K562 (cell line): Measurements from ENCODE around the gene E2F3.

Experiments
- FOS ChIP-seq: IDR thresholded peaks from 3 replicates; pipeline ENCODE4 v1.6.1; 2011; ENCODE audit not compliant: insufficient read length; ENCODE audit errors: extremely low read depth
- FOSL1 ChIP-seq: fragments of 200-800 bp; sonication (Bioruptor generic); conservative IDR thresholded peaks from 2 replicates; pipeline ENCODE4 v1.6.1; 2016; ENCODE audit warnings: missing genetic modification characterization, missing compliant biosample characterization
- FOXP1 ChIP-seq: sonication (generic); formaldehyde crosslinking; IDR thresholded peaks from 2 replicates; pipeline ENCODE4 v1.8.0; 2022; ENCODE audit warnings: mild to moderate bottlenecking, missing genetic modification reagents
- GATA2 ChIP-seq: sonication (generic); formaldehyde crosslinking; IDR thresholded peaks from 2 replicates; pipeline ENCODE4 v1.4.0; 2020; ENCODE audit warnings: mild to moderate bottlenecking, missing genetic modification reagents
- HMG20B ChIP-seq: fragments of 250-450 bp; sonication (Bioruptor Pico); IDR thresholded peaks from 2 replicates; pipeline ENCODE4 v1.5.0; 2021; ENCODE audit warnings: mild to moderate bottlenecking
- NFE2L1 ChIP-seq: fragments of 450-650 bp; IDR thresholded peaks from 2 replicates; pipeline ENCODE4 v1.6.1; 2016; ENCODE audit warnings: missing genetic modification characterization, low read depth, mild to moderate bottlenecking, missing compliant biosample characterization, moderate library complexity, borderline replicate concordance
- POLR2AphosphoS5 ChIP-seq: IDR thresholded peaks from 2 replicates; pipeline ENCODE4 v1.6.1; 2011; ENCODE audit warnings: mild to moderate bottlenecking, low read depth, low read length, moderate library complexity; ENCODE audit not compliant: control insufficient read depth, insufficient read depth
- TBP ChIP-seq: optimal IDR thresholded peaks from 2 replicates; pipeline ENCODE3; 2011; ENCODE audit warnings: low read depth, low read length, improper control_type of control experiment
- USF2 ChIP-seq: sonication (generic); formaldehyde crosslinking; IDR thresholded peaks from 2 replicates; pipeline ENCODE4 v1.5.0; 2020; ENCODE audit warnings: missing genetic modification reagents
- ZBTB9 ChIP-seq: fragments of 450-650 bp; formaldehyde crosslinking; IDR thresholded peaks from 2 replicates; pipeline ENCODE4 v1.4.0; 2020; ENCODE audit warnings: mild to moderate bottlenecking, moderate library complexity
- ZNF354B ChIP-seq: fragments of 250-450 bp; sonication (Bioruptor Pico); IDR thresholded peaks from 2 replicates; pipeline ENCODE4 v1.4.0; 2020
- TF ChIP-seq, protein P1 (sequence below): sonication (generic); formaldehyde crosslinking; IDR thresholded peaks from 2 replicates; pipeline ENCODE4 v1.9.0; 2022; ENCODE audit warnings: mild to moderate bottlenecking, missing genetic modification reagents

- TF ChIP-seq GATA2 (CRISPR knock-in tag) (no peak), POLR2AphosphoS5 (no peak), ZBTB9 (CRISPR knock-in tag) (no peak), ZNF354B (no peak), NFE2L1 (tag) (no peak), FOSL1 (tag) (no peak), USF2 (CRISPR knock-in tag) (no peak), TBP (no peak), HMG20B (CRISPR knock-in tag) (no peak), FOS (no peak), FOXP1 (CRISPR knock-in tag) (no peak)
- TF ChIP-seq, protein P1, sequence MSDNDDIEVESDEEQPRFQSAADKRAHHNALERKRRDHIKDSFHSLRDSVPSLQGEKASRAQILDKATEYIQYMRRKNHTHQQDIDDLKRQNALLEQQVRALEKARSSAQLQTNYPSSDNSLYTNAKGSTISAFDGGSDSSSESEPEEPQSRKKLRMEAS (CRISPR knock-in tag): no peak
Measured at GRCh38 chr6:20360471-20361119, 41.1 kb upstream of the E2F3 start.
